Motor neuron (in vitro differentiated cells): ENCODE results near the gene ITPK1. TPM values are rescaled to one million over a fixed set of nuclear protein-coding genes. Genes with fewer than 3 reads are reported as not detected.
A peak's percentile ranks its signal among the peaks of the same experiment; 100 is the strongest.

ENCODE experiments used
- ATAC-seq, 8 experiments: fragments of 200-7000 bp; cut with Tn5 transposase; replicated peaks in 6 of 8; 2 replicates each; pipeline ENCODE4 v1.8.0; 2021; ENCODE audit warnings: mild to moderate bottlenecking in 8 of 8, moderate library complexity in 8 of 8
- H3K27ac ChIP-seq, 2 donors: fragments of 250-450 bp; sonication (Bioruptor Pico); 2 replicates each; pipeline ENCODE4 v1.9.0; 2021; ENCODE audit warnings: antibody characterized with exemption in 2 of 2, mild to moderate bottlenecking in 2 of 2, moderate library complexity in 1 of 2
- H3K4me1 ChIP-seq, 2 donors: fragments of 250-450 bp; sonication (Bioruptor Pico); replicated peaks in 1 of 2; 2 replicates each; pipeline ENCODE4 v1.6.1; 2021; ENCODE audit warnings: antibody characterized with exemption in 2 of 2, mild to moderate bottlenecking in 2 of 2, moderate library complexity in 1 of 2
- H3K4me3 ChIP-seq, 5 donors: fragments of 250-450 bp; sonication (Bioruptor Pico); 2 replicates each; pipeline ENCODE4 v1.9.0; 2021; ENCODE audit warnings: antibody characterized with exemption in 5 of 5, mild to moderate bottlenecking in 5 of 5, moderate library complexity in 4 of 5
- WGBS, 10 experiments: fragments of 450-650 bp; shearing (Covaris generic); methylation state at CpG; one replicate each; pipeline ENCODE4 v1.0.0; 2022; 5-methylcytosine and 5-hydroxymethylcytosine counted together
- in situ Hi-C, 9 experiments: fragments of 400-800 bp; cut with MboI; loops; one replicate each; pipeline ENCODE4 v1.15.0; 2021; ENCODE audit warnings: low sequenced_read_pairs in 9 of 9, low pct_unique_long_range_greater_than_20kb in 2 of 9; ENCODE audit not compliant: unreplicated experiment in 9 of 9
- total RNA-seq, 8 experiments: library from RNA; unstranded; fragments of 300-600 nt; gene quantifications; 2 replicates each; pipeline versions ENCODE4 v1.2.3 to v1.2.4, GENCODE V29; 2022

The ITPK1 gene
- total RNA-seq, 8 experiments from 2014 or later: 16.2 to 37.3 (median 22.4) TPM

DNA sequence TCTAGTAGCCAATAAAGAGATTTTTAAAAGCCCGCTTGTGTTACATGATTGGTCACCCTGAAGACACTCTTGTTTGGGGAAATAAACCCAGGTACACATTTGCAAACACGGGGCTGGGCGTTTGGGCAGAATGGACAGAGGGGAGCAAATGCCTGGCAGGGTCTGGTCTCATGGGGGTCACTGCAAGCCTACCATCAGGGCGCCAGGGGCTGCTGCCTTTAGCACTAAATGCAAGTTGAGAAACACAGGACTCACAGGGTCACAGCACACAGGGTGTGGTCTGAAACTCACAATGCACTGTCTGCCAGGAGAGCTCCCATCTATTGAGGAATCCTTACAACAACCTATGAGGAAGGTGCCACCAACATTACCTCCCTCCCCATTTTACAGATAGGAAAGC, 130.2 kb downstream of the ITPK1 start:
- H3K4me1 ChIP-seq: peaks cover 18 to 22% of the 10 kb centered on the region in 2 donors
- in situ Hi-C loops: loop anchor here in 1 of 9 experiments (25.0 kb wide), 1 partner anchor 127 kb away; the partner anchor contains the start of gene ITPK1
- H3K4me3 ChIP-seq: no peak overlapping the region
- 88 to 100% (median 95%) methylated on average over 1 to 3 of the region's 4 CpGs; no CpG with 5 or more reads in 4 of the 10 experiments for WGBS, 10 experiments
- H3K27ac ChIP-seq: no peak overlapping the region
- ATAC-seq: peak in 1 of 8 experiments; percentile 16

DNA sequence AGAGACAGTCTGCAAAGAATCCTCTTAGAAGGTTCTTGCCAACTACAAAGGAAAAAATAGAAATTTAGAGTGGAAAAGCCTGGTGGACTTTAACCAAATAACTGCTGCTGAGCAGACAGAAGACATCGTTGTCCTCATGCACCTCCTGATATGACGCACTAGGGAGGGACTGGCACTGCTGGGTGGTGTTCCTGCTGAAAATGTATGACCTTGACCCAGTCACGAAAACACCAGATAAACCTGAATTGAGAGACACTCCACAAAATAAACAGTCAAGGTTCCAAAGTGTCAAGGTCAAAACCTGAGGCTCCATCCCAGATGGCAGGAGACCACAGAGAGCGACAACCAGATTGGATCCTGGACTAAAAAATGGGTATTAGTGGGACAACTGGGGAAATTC, 130.8 kb downstream of the ITPK1 start:
- peaks cover 14 to 16% of the 10 kb centered on the region in 2 donors for H3K4me1 ChIP-seq
- 71 to 100% (median 93%) methylated on average over 1 to 4 of the region's 4 CpGs; no CpG with 5 or more reads in 1 of the 10 experiments for whole genome bisulfite sequencing, 10 experiments
- no peak for ATAC-seq
- no peak overlapping the region for H3K4me3 ChIP-seq
- H3K27ac ChIP-seq: no peak overlapping the region
- in situ Hi-C loops: loop anchor here in 1 of 9 experiments (25.0 kb wide), 1 partner anchor 127 kb away; the partner anchor contains the start of gene ITPK1

DNA sequence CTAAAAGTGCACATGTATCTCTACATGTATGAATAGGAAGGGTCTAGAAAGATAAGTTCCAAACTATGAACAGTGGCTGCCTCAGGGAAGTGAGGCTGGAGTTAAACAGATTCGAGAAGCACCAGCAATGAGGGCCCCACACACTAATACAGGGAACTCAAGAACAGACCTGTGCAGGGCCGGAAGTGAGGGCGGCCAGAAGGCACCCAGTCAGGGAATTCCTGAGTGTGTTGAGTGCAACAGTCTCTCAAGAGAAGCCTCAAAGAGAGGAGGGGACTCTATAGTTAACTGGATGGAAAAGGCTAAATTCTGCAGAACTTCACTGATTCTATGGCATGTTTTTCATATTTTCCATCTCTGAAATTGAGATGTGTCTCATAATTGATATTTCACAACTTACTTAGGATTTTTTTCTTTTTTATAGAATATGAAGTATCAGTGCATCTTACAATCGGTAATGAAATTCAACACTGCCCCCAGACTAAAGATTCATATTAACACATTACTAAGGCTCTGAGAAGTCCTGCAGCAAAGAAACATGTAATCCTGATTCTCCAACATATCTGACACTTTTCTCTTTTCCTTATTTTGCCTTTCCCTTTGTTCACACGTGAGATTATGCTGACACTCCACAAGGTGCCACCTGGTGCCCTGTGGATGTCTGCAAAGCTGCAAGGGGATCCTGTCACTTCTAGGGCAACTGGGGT, 131.5 kb downstream of the ITPK1 start:
- H3K27ac ChIP-seq: no peak overlapping the region
- peaks cover 7 to 9% of the 10 kb centered on the region in 2 donors for H3K4me1 ChIP-seq
- in situ Hi-C loops: loop anchor here in 1 of 9 experiments (25.0 kb wide), 1 partner anchor 128 kb away; the partner anchor contains the start of gene ITPK1
- no peak overlapping the region for H3K4me3 ChIP-seq
- 73 to 98% (median 88%) methylated on average over 2 to 5 of the region's 5 CpGs; no CpG with 5 or more reads in 2 of the 10 experiments for WGBS, 10 experiments
- no peak for ATAC-seq

- in situ Hi-C loops: loop anchor here in 1 of 9 experiments (25.0 kb wide), 1 partner anchor 129 kb away; the partner anchor contains the start of gene ITPK1
- no peak overlapping the region for H3K27ac ChIP-seq
- 37 to 100% (median 71%) methylated on average over 2 to 8 of the region's 8 CpGs; no CpG with 5 or more reads in 4 of the 10 experiments for WGBS, 10 experiments
- H3K4me1 ChIP-seq: no peaks in the 10 kb centered on the region
- ATAC-seq: peak in 4 of 8 experiments; percentile 24 to 60 (median 49)
- no peak overlapping the region for H3K4me3 ChIP-seq
Observed at GRCh38 chr14:92982956-92983355, 132.8 kb downstream of the ITPK1 start.

DNA sequence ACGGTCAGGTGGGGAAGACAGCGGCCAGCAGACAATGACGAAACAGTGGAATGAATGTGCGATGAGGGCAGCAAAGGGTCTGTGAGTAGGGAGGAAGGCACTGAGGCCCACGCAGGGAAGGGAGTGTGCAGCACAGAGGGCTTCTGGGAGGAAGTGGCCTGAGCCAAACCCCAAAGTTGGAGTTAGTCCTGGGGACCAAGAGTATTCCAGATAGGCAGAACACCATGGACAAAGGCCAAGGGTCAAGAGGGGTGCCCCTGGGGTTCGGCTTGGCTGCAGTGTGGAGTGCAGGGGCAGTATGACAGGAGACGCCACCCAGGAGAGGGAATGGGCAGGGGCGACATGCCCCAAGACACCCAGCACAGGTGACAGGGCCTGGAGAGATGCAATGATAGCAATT, 134.0 kb downstream of the ITPK1 start:
- in situ Hi-C loops: loop anchor here in 1 of 9 experiments (25.0 kb wide), 1 partner anchor 131 kb away; the partner anchor contains the start of gene ITPK1
- no peak overlapping the region for H3K27ac ChIP-seq
- WGBS, 10 experiments: 83 to 100% (median 100%) methylated on average over 1 to 5 of the region's 8 CpGs; no CpG with 5 or more reads in 2 of the 10 experiments

DNA sequence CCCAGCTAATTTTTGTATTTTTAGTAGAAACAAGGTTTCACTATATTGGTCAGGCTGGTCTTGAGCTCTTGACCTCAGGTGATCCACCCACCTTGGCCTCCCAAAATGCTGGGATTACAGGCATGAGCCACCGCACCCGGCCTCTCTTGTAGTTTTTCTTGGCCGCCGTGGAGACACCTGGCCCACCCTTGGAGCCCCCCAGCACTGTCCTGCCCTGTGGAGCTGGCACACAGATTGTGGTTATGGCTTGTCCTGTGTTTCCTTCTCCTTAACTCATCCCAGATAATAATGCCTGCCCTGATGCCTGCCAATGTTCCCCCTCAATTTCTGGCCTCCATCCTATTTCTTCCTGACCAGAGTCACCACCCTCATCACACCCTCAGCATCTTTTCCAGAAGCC, 134.9 kb downstream of the ITPK1 start:
- WGBS, 10 experiments: 80 to 100% (median 100%) methylated on average over 1 to 4 of the region's 4 CpGs; no CpG with 5 or more reads in 4 of the 10 experiments
- in situ Hi-C loops: loop anchor here in 1 of 9 experiments (25.0 kb wide), 1 partner anchor 131 kb away; the partner anchor contains the start of gene ITPK1
- no peak for ATAC-seq
- no peaks in the 10 kb centered on the region for H3K4me1 ChIP-seq
- H3K4me3 ChIP-seq: no peak overlapping the region
- no peak overlapping the region for H3K27ac ChIP-seq

More for the DNA sequence above, 134.0 kb downstream of the ITPK1 start:
- H3K4me1 ChIP-seq: no peaks in the 10 kb centered on the region
- H3K4me3 ChIP-seq: no peak overlapping the region
- ATAC-seq: no peak

DNA sequence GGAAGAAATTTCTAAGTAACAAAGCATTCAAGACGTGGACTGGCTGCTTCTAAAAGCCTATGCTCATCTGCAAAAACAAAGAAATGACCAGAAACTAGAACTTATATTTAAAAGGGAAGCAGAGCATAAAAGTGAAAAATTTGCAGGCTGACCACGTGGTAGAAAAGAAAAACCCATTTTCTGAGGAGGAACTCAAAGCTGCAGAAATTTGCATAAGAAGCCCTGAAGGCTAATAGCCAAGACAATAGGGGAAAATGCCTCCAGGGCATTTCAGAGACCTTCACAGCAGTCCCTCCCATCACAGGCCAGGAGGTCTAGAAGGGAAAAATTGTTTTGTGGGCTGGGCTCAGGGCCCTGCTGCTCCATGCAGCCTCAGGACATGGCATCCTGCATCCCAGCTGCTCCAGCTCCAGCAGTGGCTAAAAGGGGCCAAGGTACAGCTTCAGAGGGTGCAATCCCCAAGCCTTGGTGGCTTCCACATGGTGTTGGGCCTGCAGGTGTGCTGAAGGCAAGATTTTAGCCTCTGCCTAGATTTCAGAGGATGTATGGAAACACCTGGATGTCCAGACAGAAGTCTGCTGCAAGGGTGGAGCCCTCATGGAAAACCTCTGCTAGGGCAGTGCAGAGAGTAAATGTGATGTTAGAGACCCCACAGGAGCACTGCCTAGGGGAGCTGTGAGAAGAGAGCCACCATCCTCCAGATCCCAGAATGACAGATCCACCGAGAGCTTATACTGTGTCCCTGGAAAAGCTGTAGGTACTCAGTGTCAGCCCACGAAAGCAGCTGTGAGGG, 137.3 kb downstream of the ITPK1 start:
- peak in 1 of 8 experiments; percentile 19 for ATAC-seq
- Histone ChIP-seq H3K4me3 (no peak overlapping the region), H3K27ac (no peak overlapping the region), H3K4me1 (peaks cover 0 to under 1% of the 10 kb centered on the region in 2 donors)
- in situ Hi-C loops: loop anchor here in 1 of 9 experiments (25.0 kb wide), 1 partner anchor 134 kb away; the partner anchor contains the start of gene ITPK1
- 50 to 100% (median 70%) methylated on average over 1 to 4 of the region's 4 CpGs; no CpG with 5 or more reads in 3 of the 10 experiments for WGBS, 10 experiments

DNA sequence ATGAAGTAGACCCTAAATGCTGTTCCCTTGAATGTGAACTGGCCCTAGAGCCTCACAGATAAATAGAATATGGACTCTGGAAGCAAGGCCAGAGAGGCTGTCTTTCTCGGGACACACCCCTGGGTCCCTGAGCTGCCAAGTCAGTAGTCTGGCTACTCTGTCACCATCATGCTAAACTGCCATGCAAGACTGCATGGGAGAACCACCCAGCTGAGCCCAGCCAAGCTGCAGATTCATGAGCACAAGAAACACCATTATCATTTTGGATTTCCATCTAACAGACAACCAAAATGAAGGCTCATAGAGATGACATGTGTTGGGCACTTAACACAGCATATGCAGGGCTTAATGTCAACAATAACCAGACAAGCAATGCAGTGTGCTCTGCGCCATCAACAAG, 139.5 kb downstream of the ITPK1 start:
- no peak overlapping the region for H3K4me3 ChIP-seq
- WGBS, 10 experiments: 0 to 100% (median 100%) methylated on average over 1 to 2 of the region's 2 CpGs; no CpG with 5 or more reads in 6 of the 10 experiments
- H3K4me1 ChIP-seq: peaks cover 0 to 2% of the 10 kb centered on the region in 2 donors
- in situ Hi-C loops: loop anchor here in 1 of 9 experiments (25.0 kb wide), 1 partner anchor 136 kb away; the partner anchor contains the start of gene ITPK1
- H3K27ac ChIP-seq: no peak overlapping the region
- ATAC-seq: no peak

GRCh38 chr14:92974541-92975345, 141.0 kb downstream of the ITPK1 start:
- no peak overlapping the region for H3K27ac ChIP-seq
- H3K4me1 ChIP-seq: peaks cover 0 to 2% of the 10 kb centered on the region in 2 donors
- in situ Hi-C loops: loop anchor here in 6 of 9 experiments (25.0 kb wide), 2 partner anchors 138 to 163 kb away; partner anchors contain the start of gene ITPK1 (in 4 of the 6)
- H3K4me3 ChIP-seq: no peak overlapping the region
- 70 to 100% (median 95%) methylated on average over 1 to 11 of the region's 17 CpGs; no CpG with 5 or more reads in 3 of the 10 experiments for WGBS, 10 experiments
- ATAC-seq: no peak

GRCh38 chr14:92973798-92974372, 141.8 kb downstream of the ITPK1 start:
- Histone ChIP-seq H3K27ac (no peak overlapping the region), H3K4me3 (no peak overlapping the region), H3K4me1 (peaks cover 0 to 2% of the 10 kb centered on the region in 2 donors)
- in situ Hi-C loops: loop anchor here in 5 of 9 experiments (25.0 kb wide), 2 partner anchors 138 to 163 kb away; partner anchors contain the start of gene ITPK1 (in 3 of the 5)
- ATAC-seq: peak in 4 of 8 experiments; percentile 9 to 35 (median 18)
- 17 to 100% (median 80%) methylated on average over 1 to 2 of the region's 9 CpGs; no CpG with 5 or more reads in 5 of the 10 experiments for WGBS, 10 experiments

DNA sequence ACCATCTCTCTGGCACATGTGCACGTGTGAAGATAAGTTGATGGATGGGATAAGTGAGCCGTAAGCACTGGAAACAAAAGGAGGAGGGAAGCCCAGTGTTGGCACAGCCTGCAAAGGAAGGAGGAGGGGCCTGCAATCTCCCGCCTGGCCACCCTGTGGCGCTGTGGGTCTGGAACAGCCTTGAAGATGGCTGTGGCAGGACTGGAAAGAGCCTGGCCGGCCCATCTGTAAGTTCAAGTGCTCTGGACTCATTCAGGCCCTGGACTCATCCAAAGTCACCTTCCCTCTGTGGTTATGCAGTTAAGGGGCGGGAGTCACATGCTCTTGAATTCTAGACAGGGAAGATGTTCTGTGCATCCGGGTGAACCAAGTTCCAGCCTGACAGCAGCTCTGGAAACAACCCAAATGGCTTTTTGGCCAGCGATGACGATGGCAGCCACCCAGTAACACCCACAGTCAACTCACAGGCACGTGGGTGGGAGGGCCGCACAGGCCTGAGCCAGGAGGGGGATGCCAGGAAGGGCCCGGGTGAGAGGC, 142.4 kb downstream of the ITPK1 start:
- Histone ChIP-seq H3K4me1 (peaks cover 0 to 2% of the 10 kb centered on the region in 2 donors), H3K4me3 (no peak overlapping the region), H3K27ac (no peak overlapping the region)
- WGBS, 10 experiments: 0 to 69% (median 18%) methylated on average over 2 to 6 of the region's 12 CpGs; no CpG with 5 or more reads in 3 of the 10 experiments
- ATAC-seq: peak; percentile 63 to 93 (median 86)
- in situ Hi-C loops: loop anchor here in 5 of 9 experiments (25.0 kb wide), 2 partner anchors 139 to 164 kb away; partner anchors contain the start of gene ITPK1 (in 3 of the 5)
